ENCODE results near the gene TBC1D14.
"Not testable (repeated sequence)": the region's sequence is repeated elsewhere in the genome, so short reads cannot be mapped to it uniquely, and the experiment has no call there.

TBC1D14 gene

GRCh38 chr4:7076696-7077082 lies 167.1 kb downstream of the TBC1D14 start:
- no CpG with 5 or more reads among the region's 6 CpGs for WGBS (ENCODE audit: extremely low coverage, insufficient coverage, insufficient read length)
- no peak overlapping the region for H3K14ac ChIP-seq (ENCODE audit: low read length)

GRCh38 chr4:7077371-7077770 lies 167.7 kb downstream of the TBC1D14 start:
- H3K27me3 ChIP-seq (ENCODE audit: insufficient read depth, low read length): no peaks in the 10 kb centered on the region
- no peak overlapping the region for H3K14ac ChIP-seq (ENCODE audit: low read length)
- H3K27ac ChIP-seq (ENCODE audit: low read depth, low read length): no peak overlapping the region
- H4K12ac ChIP-seq (ENCODE audit: low read depth, low read length): no peak overlapping the region
- no peak overlapping the region for H2BK120ac ChIP-seq (ENCODE audit: insufficient read depth, low read length, poor library complexity)
- no peak overlapping the region for H3K18ac ChIP-seq (ENCODE audit: low read length)
- H4K91ac ChIP-seq (ENCODE audit: low read depth, low read length): no peak overlapping the region
- H3K79me1 ChIP-seq (ENCODE audit: low read length): no peaks in the 10 kb centered on the region
- H2AK5ac ChIP-seq (ENCODE audit: low read length): no peak overlapping the region
- no peak overlapping the region for H3K4ac ChIP-seq (ENCODE audit: low read depth, low read length)
- H3K9ac ChIP-seq (ENCODE audit: low read length): no peak overlapping the region
- no peak overlapping the region for H2BK12ac ChIP-seq (ENCODE audit: low read length)
- H3K4me1 ChIP-seq (ENCODE audit: control insufficient read depth in 1 of 2, insufficient read depth in 2 of 2, low read length in 2 of 2): peaks cover 0 to 2% of the 10 kb centered on the region in 2 experiments
- no peak overlapping the region for H2BK5ac ChIP-seq (ENCODE audit: low read depth, low read length, poor library complexity)
- H3K9me3 ChIP-seq (ENCODE audit: insufficient read depth, low read depth, low read length): no peaks in the 10 kb centered on the region
- no peak for DNase-seq
- H3K36me3 ChIP-seq (ENCODE audit: control insufficient read depth in 1 of 2, insufficient read depth in 2 of 2, low read length in 2 of 2): no peaks in the 10 kb centered on the region
- no peak overlapping the region for H3K23ac ChIP-seq (ENCODE audit: low read length)
- no peaks in the 10 kb centered on the region for H3K79me2 ChIP-seq (ENCODE audit: control insufficient read depth, insufficient read depth, low read length, poor library complexity)
- no CpG with 5 or more reads among the region's 12 CpGs for WGBS (ENCODE audit: extremely low coverage, insufficient coverage, insufficient read length)
- no peak overlapping the region for H3K4me2 ChIP-seq (ENCODE audit: low read length)
- no peak overlapping the region for H2AFZ ChIP-seq (ENCODE audit: insufficient read depth, low read length, poor library complexity)
- no peak overlapping the region for H4K8ac ChIP-seq (ENCODE audit: low read depth, low read length)
- no peak overlapping the region for H3K4me3 ChIP-seq (ENCODE audit: low read depth, low read length)

More at GRCh38 chr4:7076696-7077082, 167.1 kb downstream of the TBC1D14 start:
- Histone ChIP-seq H2BK120ac (ENCODE audit: insufficient read depth, low read length, poor library complexity) (no peak overlapping the region), H3K27me3 (ENCODE audit: insufficient read depth, low read length) (no peaks in the 10 kb centered on the region), H3K9ac (ENCODE audit: low read length) (no peak overlapping the region), H3K79me2 (ENCODE audit: control insufficient read depth, insufficient read depth, low read length, poor library complexity) (no peaks in the 10 kb centered on the region), H4K8ac (ENCODE audit: low read depth, low read length) (no peak overlapping the region), H3K4me1 (ENCODE audit: control insufficient read depth in 1 of 2, insufficient read depth in 2 of 2, low read length in 2 of 2) (no peaks in the 10 kb centered on the region), H3K18ac (ENCODE audit: low read length) (no peak overlapping the region), H2BK12ac (ENCODE audit: low read length) (no peak overlapping the region), H4K12ac (ENCODE audit: low read depth, low read length) (no peak overlapping the region), H3K27ac (ENCODE audit: low read depth, low read length) (no peak overlapping the region), H3K4ac (ENCODE audit: low read depth, low read length) (no peak overlapping the region), H3K36me3 (ENCODE audit: control insufficient read depth in 1 of 2, insufficient read depth in 2 of 2, low read length in 2 of 2) (no peaks in the 10 kb centered on the region), H2BK5ac (ENCODE audit: low read depth, low read length, poor library complexity) (no peak overlapping the region), H2AK5ac (ENCODE audit: low read length) (no peak overlapping the region), H3K79me1 (ENCODE audit: low read length) (no peaks in the 10 kb centered on the region), H3K9me3 (ENCODE audit: insufficient read depth, low read depth, low read length) (no peaks in the 10 kb centered on the region), H2AFZ (ENCODE audit: insufficient read depth, low read length, poor library complexity) (no peak overlapping the region), H3K4me2 (ENCODE audit: low read length) (no peak overlapping the region), H4K91ac (ENCODE audit: low read depth, low read length) (no peak overlapping the region), H3K23ac (ENCODE audit: low read length) (no peak overlapping the region), H3K4me3 (ENCODE audit: low read depth, low read length) (no peak overlapping the region)
- DNase-seq: no peak

GRCh38 chr4:7078025-7078424 lies 168.4 kb downstream of the TBC1D14 start:
- no CpG with 5 or more reads among the region's 5 CpGs for WGBS (ENCODE audit: extremely low coverage, insufficient coverage, insufficient read length)

GRCh38 chr4:7079483-7079882 lies 169.9 kb downstream of the TBC1D14 start:
- not testable (repeated sequence) for H3K9me3 ChIP-seq (ENCODE audit: insufficient read depth, low read depth, low read length); H3K4me2 ChIP-seq (ENCODE audit: low read length); H4K12ac ChIP-seq (ENCODE audit: low read depth, low read length); H3K79me2 ChIP-seq (ENCODE audit: control insufficient read depth, insufficient read depth, low read length, poor library complexity); H2BK5ac ChIP-seq (ENCODE audit: low read depth, low read length, poor library complexity); DNase-seq; H2BK12ac ChIP-seq (ENCODE audit: low read length); H3K79me1 ChIP-seq (ENCODE audit: low read length); H3K23ac ChIP-seq (ENCODE audit: low read length); H3K4me1 ChIP-seq (ENCODE audit: control insufficient read depth in 1 of 2, insufficient read depth in 2 of 2, low read length in 2 of 2); H4K8ac ChIP-seq (ENCODE audit: low read depth, low read length); H2BK120ac ChIP-seq (ENCODE audit: insufficient read depth, low read length, poor library complexity); H3K9ac ChIP-seq (ENCODE audit: low read length); H3K27ac ChIP-seq (ENCODE audit: low read depth, low read length); H3K14ac ChIP-seq (ENCODE audit: low read length); H3K36me3 ChIP-seq (ENCODE audit: control insufficient read depth in 1 of 2, insufficient read depth in 2 of 2, low read length in 2 of 2); H2AK5ac ChIP-seq (ENCODE audit: low read length); H4K91ac ChIP-seq (ENCODE audit: low read depth, low read length); H3K4ac ChIP-seq (ENCODE audit: low read depth, low read length); H2AFZ ChIP-seq (ENCODE audit: insufficient read depth, low read length, poor library complexity); H3K4me3 ChIP-seq (ENCODE audit: low read depth, low read length); H3K18ac ChIP-seq (ENCODE audit: low read length); H3K27me3 ChIP-seq (ENCODE audit: insufficient read depth, low read length)

More at GRCh38 chr4:7078025-7078424, 168.4 kb downstream of the TBC1D14 start:
- H3K4me1 ChIP-seq (ENCODE audit: control insufficient read depth in 1 of 2, insufficient read depth in 2 of 2, low read length in 2 of 2): peaks cover 0 to 2% of the 10 kb centered on the region in 2 experiments
- H3K27ac ChIP-seq (ENCODE audit: low read depth, low read length): no peak overlapping the region
- H3K36me3 ChIP-seq (ENCODE audit: control insufficient read depth in 1 of 2, insufficient read depth in 2 of 2, low read length in 2 of 2): no peaks in the 10 kb centered on the region
- no peak overlapping the region for H3K23ac ChIP-seq (ENCODE audit: low read length)
- H3K18ac ChIP-seq (ENCODE audit: low read length): no peak overlapping the region
- no peak overlapping the region for H4K12ac ChIP-seq (ENCODE audit: low read depth, low read length)
- H3K9me3 ChIP-seq (ENCODE audit: insufficient read depth, low read depth, low read length): no peaks in the 10 kb centered on the region
- H4K8ac ChIP-seq (ENCODE audit: low read depth, low read length): no peak overlapping the region
- no peaks in the 10 kb centered on the region for H3K79me2 ChIP-seq (ENCODE audit: control insufficient read depth, insufficient read depth, low read length, poor library complexity)
- H3K4me3 ChIP-seq (ENCODE audit: low read depth, low read length): no peak overlapping the region
- no peak overlapping the region for H3K4me2 ChIP-seq (ENCODE audit: low read length)
- no peak overlapping the region for H2AK5ac ChIP-seq (ENCODE audit: low read length)
- no peak overlapping the region for H3K14ac ChIP-seq (ENCODE audit: low read length)
- H3K79me1 ChIP-seq (ENCODE audit: low read length): no peaks in the 10 kb centered on the region
- H3K27me3 ChIP-seq (ENCODE audit: insufficient read depth, low read length): no peaks in the 10 kb centered on the region
- no peak overlapping the region for H2BK5ac ChIP-seq (ENCODE audit: low read depth, low read length, poor library complexity)
- H2BK120ac ChIP-seq (ENCODE audit: insufficient read depth, low read length, poor library complexity): no peak overlapping the region
- H3K4ac ChIP-seq (ENCODE audit: low read depth, low read length): no peak overlapping the region
- no peak for DNase-seq
- H2BK12ac ChIP-seq (ENCODE audit: low read length): no peak overlapping the region
- no peak overlapping the region for H3K9ac ChIP-seq (ENCODE audit: low read length)
- no peak overlapping the region for H2AFZ ChIP-seq (ENCODE audit: insufficient read depth, low read length, poor library complexity)
- no peak overlapping the region for H4K91ac ChIP-seq (ENCODE audit: low read depth, low read length)

Data from trophoblast cell (in vitro differentiated cells and primary cell).